RWPE2 (cell line): ENCODE results near the gene CCNJL.
A peak's percentile ranks its signal among the peaks of the same experiment; 100 is the strongest.

Experiments
- ATAC-seq: fragments of 200-7000 bp; cut with Tn5 transposase; 3 replicates; pipeline ENCODE4 v1.9.1; 2021; ENCODE audit warnings: low read depth
- DNase-seq: peaks from one replicate; pipeline ENCODE4 v3.0.0-alpha.2; 2020; ENCODE audit warnings: low spot score
- H3K27ac ChIP-seq: fragments of 450-650 bp; 2 replicates; pipeline ENCODE4 v1.5.1; 2017; ENCODE audit warnings: mild to moderate bottlenecking; ENCODE audit not compliant: poor library complexity, severe bottlenecking
- H3K27me3 ChIP-seq: fragments of 250-450 bp; sonication (Bioruptor Pico); 2 replicates; pipeline ENCODE4 v1.5.1; 2021; ENCODE audit warnings: mild to moderate bottlenecking, moderate library complexity; ENCODE audit not compliant: insufficient read depth, poor library complexity, severe bottlenecking
- H3K36me3 ChIP-seq: fragments of 250-450 bp; sonication (Bioruptor Pico); 2 replicates; pipeline ENCODE4 v1.5.1; 2020; ENCODE audit warnings: low read depth, mild to moderate bottlenecking, moderate library complexity
- H3K4me1 ChIP-seq: fragments of 250-450 bp; sonication (Bioruptor Pico); 2 replicates; pipeline ENCODE4 v1.5.1; 2021; ENCODE audit warnings: mild to moderate bottlenecking, moderate library complexity; ENCODE audit not compliant: insufficient read depth, poor library complexity, severe bottlenecking
- H3K4me3 ChIP-seq: fragments of 250-450 bp; sonication (Bioruptor Pico); 2 replicates; pipeline ENCODE4 v1.5.1; 2021; ENCODE audit warnings: mild to moderate bottlenecking, moderate library complexity; ENCODE audit not compliant: severe bottlenecking
- H3K9me3 ChIP-seq: fragments of 250-450 bp; sonication (Bioruptor Pico); 2 replicates; pipeline ENCODE4 v1.5.1; 2021; ENCODE audit warnings: mild to moderate bottlenecking, moderate library complexity; ENCODE audit not compliant: severe bottlenecking
- CTCF ChIP-seq: fragments of 450-650 bp; IDR thresholded peaks from one replicate; pipeline ENCODE4 v1.5.1; 2017; ENCODE audit warnings: mild to moderate bottlenecking, moderate library complexity; ENCODE audit not compliant: poor library complexity, severe bottlenecking

The CCNJL gene

GRCh38 chr5:160272264-160272663 lies 40.1 kb downstream of the CCNJL start:
- Histone ChIP-seq H3K9me3 (no peaks in the 10 kb centered on the region), H3K27ac (no peak overlapping the region), H3K4me3 (no peak overlapping the region), H3K36me3 (peaks cover 19% of the 10 kb centered on the region), H3K4me1 (peaks cover 30% of the 10 kb centered on the region), H3K27me3 (no peaks in the 10 kb centered on the region)
- no peak for TF ChIP-seq CTCF
- DNase-seq (no peak), ATAC-seq (no peak)

GRCh38 chr5:160271836-160272235 lies 40.5 kb downstream of the CCNJL start:
- Histone ChIP-seq H3K36me3 (peaks cover 16% of the 10 kb centered on the region), H3K4me3 (no peak overlapping the region), H3K27ac (peak overlapping the region; percentile 51), H3K4me1 (peaks cover 30% of the 10 kb centered on the region), H3K9me3 (no peaks in the 10 kb centered on the region), H3K27me3 (no peaks in the 10 kb centered on the region)
- TF ChIP-seq CTCF = no peak
- DNase-seq (no peak), ATAC-seq (no peak)

- Histone ChIP-seq H3K27me3 (no peaks in the 10 kb centered on the region), H3K4me3 (no peak overlapping the region), H3K4me1 (peaks cover 30% of the 10 kb centered on the region), H3K27ac (peak overlapping the region; percentile 51), H3K36me3 (peaks cover 16% of the 10 kb centered on the region), H3K9me3 (no peaks in the 10 kb centered on the region)
- no peak for TF ChIP-seq CTCF
- DNase-seq = no peak
- peak; percentile 53 for ATAC-seq
These were observed 41.0 kb downstream of the CCNJL start for GRCh38 chr5:160271396-160271795.

- H3K4me1 ChIP-seq = peaks cover 30% of the 10 kb centered on the region
- TF ChIP-seq CTCF = no peak
- no peak overlapping the region for H3K4me3 ChIP-seq
- H3K27me3 ChIP-seq = no peaks in the 10 kb centered on the region
- peak overlapping the region; percentile 51 for H3K27ac ChIP-seq
- ATAC-seq (peak; percentile 59), DNase-seq (no peak)
- H3K36me3 ChIP-seq = peaks cover 11% of the 10 kb centered on the region
- no peaks in the 10 kb centered on the region for H3K9me3 ChIP-seq
These were observed 41.7 kb downstream of the CCNJL start for GRCh38 chr5:160270704-160271103.

GRCh38 chr5:160269017-160269416 lies 43.3 kb downstream of the CCNJL start:
- peaks cover 30% of the 10 kb centered on the region for H3K4me1 ChIP-seq
- H3K4me3 ChIP-seq = no peak overlapping the region
- no peak for TF ChIP-seq CTCF
- ATAC-seq = peak; percentile 36; the same call in 2 of the 3 replicates
- no peak overlapping the region for H3K27ac ChIP-seq
- no peak for DNase-seq
- H3K36me3 ChIP-seq = peaks cover 14% of the 10 kb centered on the region; the same call in 1 of the 2 replicates
- H3K27me3 ChIP-seq = no peaks in the 10 kb centered on the region
- no peaks in the 10 kb centered on the region for H3K9me3 ChIP-seq
